ENCODE results near the gene KNOP1. TPM values are rescaled to one million over a fixed set of nuclear protein-coding genes. Genes with fewer than 3 reads are reported as not detected.

Gene KNOP1
- polyA plus RNA-seq, 3 donors, result 1.5 to 2.8 (median 2.4) TPM

GRCh38 chr16:19705146-19705501 lies 12.9 kb downstream of the KNOP1 start:
- intact Hi-C loops (cut with micrococcal nuclease), result no loop called here
- WGBS (ENCODE audit: insufficient coverage), result 93% methylated on average over 5 of the region's 8 CpGs

GRCh38 chr16:19704321-19705145 lies 13.5 kb downstream of the KNOP1 start:
- no peak overlapping the region for H3K4me3 ChIP-seq (replicated peaks in 1 of 3; ENCODE audit: low read depth in 2 of 3, low read length in 3 of 3)
- intact Hi-C loops (cut with micrococcal nuclease), result no loop called here
- H3K79me2 ChIP-seq (ENCODE audit: insufficient read depth, low read length), result no peaks in the 10 kb centered on the region
- Mint-ChIP-seq H3K9me3 (peaks cover 0 to 3% (median 0%) of the 10 kb centered on the region in 7 donors), H3K27me3 (ENCODE audit: low read depth in 3 of 3) (no peaks in the 10 kb centered on the region), H3K36me3 (peaks cover 64 to 88% of the 10 kb centered on the region in 2 donors), H3K4me1 (peaks cover 7% of the 10 kb centered on the region), H3K4me3 (no peak overlapping the region), H3K27ac (peak overlapping the region in 5 of 7 donors; percentile 0 to 60 (median 31))
- no peak overlapping the region for H2AFZ ChIP-seq (ENCODE audit: insufficient read depth, low read depth, low read length, poor library complexity, severe bottlenecking)
- H3K4me2 ChIP-seq (replicated peaks; ENCODE audit: extremely low read depth, low read length, poor library complexity, severe bottlenecking), result no peak overlapping the region
- H3K9ac ChIP-seq (ENCODE audit: insufficient read depth, low read length, poor library complexity, severe bottlenecking), result no peak overlapping the region
- no peaks in the 10 kb centered on the region for H3K9me3 ChIP-seq (replicated peaks in 1 of 2; ENCODE audit: control insufficient read depth in 1 of 2, insufficient read depth in 1 of 2, low read length in 2 of 2)
- no peaks in the 10 kb centered on the region for H3K27me3 ChIP-seq (ENCODE audit: control insufficient read depth in 2 of 2, insufficient read depth in 2 of 2, low read length in 2 of 2)
- no peak for DNase-seq
- peaks cover 6 to 7% of the 10 kb centered on the region in 2 donors for H3K4me1 ChIP-seq (ENCODE audit: control insufficient read depth in 1 of 2, insufficient read depth in 2 of 2, low read length in 2 of 2)
- H3K36me3 ChIP-seq (replicated peaks in 1 of 2; ENCODE audit: control insufficient read depth in 1 of 2, insufficient read depth in 2 of 2, low read length in 2 of 2), result peaks cover 59 to 85% of the 10 kb centered on the region in 2 donors
- no peak for TF ChIP-seq CTCF (IDR thresholded peaks at IDR 0.05)
- H4K20me1 ChIP-seq (ENCODE audit: insufficient read depth, low read length), result no peaks in the 10 kb centered on the region
- H3K27ac ChIP-seq (ENCODE audit: low read depth in 1 of 2, low read length in 2 of 2), result peak overlapping the region in 1 of 2 donors; percentile 1
- 93% methylated on average over 14 of the region's 18 CpGs for WGBS (ENCODE audit: insufficient coverage)

More at GRCh38 chr16:19705146-19705501, 12.9 kb downstream of the KNOP1 start:
- Histone ChIP-seq H3K4me2 (replicated peaks; ENCODE audit: extremely low read depth, low read length, poor library complexity, severe bottlenecking) (no peak overlapping the region), H3K9me3 (replicated peaks in 1 of 2; ENCODE audit: control insufficient read depth in 1 of 2, insufficient read depth in 1 of 2, low read length in 2 of 2) (no peaks in the 10 kb centered on the region), H3K36me3 (replicated peaks in 1 of 2; ENCODE audit: control insufficient read depth in 1 of 2, insufficient read depth in 2 of 2, low read length in 2 of 2) (peaks cover 58 to 85% of the 10 kb centered on the region in 2 donors), H3K79me2 (ENCODE audit: insufficient read depth, low read length) (no peaks in the 10 kb centered on the region), H3K9ac (ENCODE audit: insufficient read depth, low read length, poor library complexity, severe bottlenecking) (no peak overlapping the region), H3K4me3 (replicated peaks in 1 of 3; ENCODE audit: low read depth in 2 of 3, low read length in 3 of 3) (no peak overlapping the region), H4K20me1 (ENCODE audit: insufficient read depth, low read length) (no peaks in the 10 kb centered on the region), H2AFZ (ENCODE audit: insufficient read depth, low read depth, low read length, poor library complexity, severe bottlenecking) (no peak overlapping the region), H3K4me1 (ENCODE audit: control insufficient read depth in 1 of 2, insufficient read depth in 2 of 2, low read length in 2 of 2) (peaks cover 6 to 7% of the 10 kb centered on the region in 2 donors), H3K27ac (ENCODE audit: low read depth in 1 of 2, low read length in 2 of 2) (no peak overlapping the region), H3K27me3 (ENCODE audit: control insufficient read depth in 2 of 2, insufficient read depth in 2 of 2, low read length in 2 of 2) (no peaks in the 10 kb centered on the region)
- Mint-ChIP-seq H3K4me1 (peaks cover 7% of the 10 kb centered on the region), H3K9me3 (peaks cover 0 to 3% (median 0%) of the 10 kb centered on the region in 7 donors), H3K27me3 (ENCODE audit: low read depth in 3 of 3) (no peaks in the 10 kb centered on the region), H3K4me3 (no peak overlapping the region), H3K27ac (peak overlapping the region in 1 of 7 donors; percentile 53), H3K36me3 (peaks cover 64 to 88% of the 10 kb centered on the region in 2 donors)
- TF ChIP-seq CTCF (IDR thresholded peaks at IDR 0.05), result no peak
- no peak for DNase-seq
